ENCODE results near the gene IGF2BP2.
"Not testable (repeated sequence)": the region's sequence is repeated elsewhere in the genome, so short reads cannot be mapped to it uniquely, and the experiment has no call there.

GRCh38 chr3:185661296-185661695 is 163.5 kb downstream of the IGF2BP2 start:
- TF ChIP-seq CTCF (IDR thresholded peaks at IDR 0.05); EZH2 (IDR thresholded peaks at IDR 0.05; ENCODE audit: borderline replicate concordance, insufficient read depth, low read depth, low read length, poor library complexity, severe bottlenecking): not testable (repeated sequence)
